MM.1S (cell line): ENCODE data around the gene AFP.

Experiments used
- CTCF ChIP-seq: fragments of 300-600 bp; sonication (generic); IDR thresholded peaks from 2 replicates; pipeline ENCODE4 v1.5.1; 2016; ENCODE audit warnings: antibody characterized with exemption, low read length, mixed read lengths
- EZH2 ChIP-seq: fragments of 300-600 bp; sonication (generic); optimal IDR thresholded peaks from 2 replicates; pipeline ENCODE3; 2017; ENCODE audit warnings: low read depth, mild to moderate bottlenecking, antibody characterized with exemption, low read length, mixed read lengths

GRCh38 chr4:73422458-73422752 is 13.6 kb upstream of the AFP start:
- no peak for TF ChIP-seq CTCF
- no peak for TF ChIP-seq EZH2
